GM19193 (cell line): ENCODE measurements around the gene DOHH.

ENCODE experiments used
- POLR2A ChIP-seq: IDR thresholded peaks from 4 replicates; pipeline ENCODE4 v1.6.1; 2011; ENCODE audit not compliant: insufficient read depth, insufficient read length; ENCODE audit errors: extremely low read depth

DOHH gene

DNA sequence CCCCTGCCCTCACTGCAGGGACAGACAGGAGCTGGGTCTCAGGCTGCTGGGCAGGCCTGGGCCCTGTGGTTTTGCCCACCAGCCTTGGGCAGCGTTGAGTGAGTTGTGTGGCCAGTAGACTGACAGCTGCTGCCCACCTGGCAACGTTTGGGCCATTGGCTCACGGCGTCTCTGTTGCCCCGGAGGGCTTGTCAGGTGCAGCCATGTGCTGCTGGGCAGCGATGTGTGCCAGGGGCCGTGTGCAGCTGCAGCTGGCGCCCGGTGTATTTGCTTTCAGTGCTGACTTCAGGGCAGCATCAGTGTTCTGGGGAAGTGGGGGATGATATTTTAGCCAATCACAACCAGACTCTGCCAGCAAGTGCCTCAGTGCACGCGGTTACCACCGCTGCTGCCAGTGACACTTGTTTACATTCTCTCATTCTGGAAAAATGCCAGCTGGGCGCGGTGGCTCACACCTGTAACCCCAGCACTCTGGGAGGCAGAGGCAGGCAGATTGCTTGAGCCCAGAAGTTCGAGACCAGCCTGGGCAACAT is 16.3 kb upstream of the DOHH start:
- TF ChIP-seq POLR2A = no peak

GRCh38 chr19:3515891-3516422 is 15.5 kb upstream of the DOHH start:
- no peak for TF ChIP-seq POLR2A

DNA sequence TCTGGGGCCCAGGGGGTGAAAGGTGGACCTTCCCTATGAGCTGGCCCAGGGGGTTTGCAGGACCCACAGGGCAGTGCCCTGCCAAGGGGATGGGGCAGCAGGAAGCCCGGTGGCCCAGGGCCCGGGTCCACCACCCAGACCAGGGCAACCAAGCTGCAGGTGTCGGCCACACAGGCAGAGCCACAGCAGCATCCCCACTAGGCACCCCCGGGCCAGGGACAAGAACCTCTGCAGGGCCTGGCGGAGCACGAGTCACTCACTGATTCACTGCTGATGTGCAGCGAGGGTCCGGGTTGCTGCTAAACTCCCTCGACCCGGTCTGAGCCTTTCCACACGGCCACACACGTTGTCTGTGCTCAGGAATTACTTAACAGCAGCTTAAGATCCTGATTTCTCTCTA is 14.5 kb upstream of the DOHH start:
- TF ChIP-seq POLR2A = no peak

- TF ChIP-seq POLR2A = no peak
These were observed 13.0 kb upstream of the DOHH start for GRCh38 chr19:3513229-3514140.

- TF ChIP-seq POLR2A = no peak
These were observed 12.2 kb upstream of the DOHH start for GRCh38 chr19:3512562-3513228.

GRCh38 chr19:3511506-3512251 is 11.2 kb upstream of the DOHH start:
- no peak for TF ChIP-seq POLR2A

- no peak for TF ChIP-seq POLR2A
These were observed 10.3 kb upstream of the DOHH start for GRCh38 chr19:3510727-3511126.

- TF ChIP-seq POLR2A = no peak
These were observed 9.1 kb upstream of the DOHH start for GRCh38 chr19:3509566-3509989.

- TF ChIP-seq POLR2A = no peak
These were observed 8.5 kb upstream of the DOHH start for GRCh38 chr19:3508771-3509535.

DNA sequence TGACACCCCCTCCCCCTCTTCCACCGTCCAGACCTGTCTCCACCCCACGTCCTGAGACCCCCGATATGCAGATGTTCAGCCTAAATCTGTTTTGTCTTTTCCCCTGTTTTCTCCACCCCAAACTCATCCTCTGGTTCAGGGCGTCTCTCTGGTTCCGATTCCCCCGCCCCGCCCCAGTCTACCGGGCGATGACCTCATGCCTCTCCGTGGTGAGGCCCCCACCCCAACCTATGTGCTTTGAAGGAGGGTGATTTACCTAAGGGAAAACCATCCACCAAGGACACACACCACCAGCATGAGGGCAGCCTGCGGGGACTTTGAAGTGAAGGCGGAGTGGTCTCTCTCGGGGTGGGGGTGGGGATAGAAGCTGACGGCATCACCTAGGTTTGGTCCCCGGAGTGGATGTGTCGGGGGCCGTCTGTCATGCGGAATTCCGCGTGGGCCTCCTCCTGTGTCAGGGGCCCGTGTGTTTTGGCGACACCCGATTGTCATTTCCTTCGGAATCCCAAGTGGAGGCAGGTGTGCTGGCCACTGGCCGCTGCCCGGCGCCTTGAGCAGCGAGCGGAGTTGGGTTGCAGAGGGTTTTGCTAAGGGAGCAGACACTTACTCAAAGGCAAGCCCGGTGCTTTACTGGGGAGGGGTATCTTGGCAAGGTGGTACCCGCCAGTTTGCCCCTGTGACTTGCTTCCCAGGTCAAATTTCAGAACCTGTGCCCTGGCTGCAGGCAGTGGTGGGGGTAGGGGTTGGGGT is 7.1 kb upstream of the DOHH start:
- TF ChIP-seq POLR2A = no peak

- no peak for TF ChIP-seq POLR2A
These were observed 6.2 kb upstream of the DOHH start for GRCh38 chr19:3506384-3507340.

GRCh38 chr19:3505598-3506383 is 5.3 kb upstream of the DOHH start, which contains the start of gene FZR1:
Gene FZR1 (plus strand): TSS chr19:3506311. CDS start chr19:3522990, 16,679 bp downstream.
- peak; percentile 73 for TF ChIP-seq POLR2A
